B cell (primary cell): ENCODE results near the gene MCM3AP. TPM values are rescaled to one million over a fixed set of nuclear protein-coding genes. Genes with fewer than 3 reads are reported as not detected.

Experiments used
- ATAC-seq: fragments of 200-7000 bp; cut with Tn5 transposase; one replicate; pipeline ENCODE4 v1.10.0; 2021; ENCODE audit warnings: low read depth, mild to moderate bottlenecking, moderate number of reproducible peaks, moderate library complexity
- CTCF ChIA-PET: fragments of 350-600 bp; sonication (Branson Sonifier 250); formaldehyde crosslinking; loops from one replicate; lab custom pipeline; 2021; ENCODE audit warnings: antibody characterized with exemption, inconsistent platforms; lab: Charles Lee
- POLR2A ChIA-PET: fragments of 350-600 bp; sonication (Branson Sonifier 250); formaldehyde crosslinking; loops from one replicate; lab custom pipeline; 2021; ENCODE audit warnings: antibody characterized with exemption; lab: Charles Lee
- DNase-seq: peaks from one replicate; pipeline ENCODE4 v3.0.0; 2013
- H2AFZ ChIP-seq: 2 replicates; pipeline ENCODE4 v1.6.1; 2012; ENCODE audit warnings: mild to moderate bottlenecking, low read depth, low read length; ENCODE audit not compliant: insufficient read depth, poor library complexity, severe bottlenecking
- H3K27ac ChIP-seq, 2 donors: 1 replicate in 1 of 2; 2 replicates in 1 of 2; pipeline ENCODE4 v1.5.1; 2012 to 2013; ENCODE audit warnings: low read length in 2 of 2, mild to moderate bottlenecking in 2 of 2, moderate library complexity in 1 of 2
- H3K27me3 ChIP-seq, 4 experiments: fragments of 200-600 bp in 1 of 4; sonication (generic) in 1 of 4; replicated peaks in 1 of 4; 1 replicate in 2 of 4; 2 replicates in 2 of 4; pipeline versions ENCODE4 v1.6.1 to v1.7.0; 2013 to 2016; ENCODE audit warnings: low read length in 3 of 4, mild to moderate bottlenecking in 2 of 4, mixed read lengths in 1 of 4, moderate library complexity in 1 of 4; ENCODE audit not compliant: insufficient read depth in 4 of 4, control insufficient read depth in 3 of 4; ENCODE audit errors: control extremely low read depth in 1 of 4
- H3K36me3 ChIP-seq, 2 experiments: replicated peaks in 1 of 2; 1 replicate in 1 of 2; 2 replicates in 1 of 2; pipeline versions ENCODE4 v1.6.1 to v1.7.1; 2013; ENCODE audit warnings: low read length in 1 of 2; ENCODE audit not compliant: insufficient read depth in 2 of 2, control insufficient read depth in 1 of 2; ENCODE audit errors: control extremely low read depth in 1 of 2, extremely low read depth in 1 of 2
- H3K4me1 ChIP-seq, 2 donors: fragments of 200-600 bp in 1 of 2; sonication (generic) in 1 of 2; 1 replicate in 1 of 2; 2 replicates in 1 of 2; pipeline versions ENCODE4 v1.5.1 to v1.6.1; 2013 to 2017; ENCODE audit warnings: low read length in 2 of 2; ENCODE audit not compliant: control insufficient read depth in 2 of 2, insufficient read depth in 2 of 2
- H3K4me2 ChIP-seq: replicated peaks from 2 replicates; pipeline ENCODE3; 2012; ENCODE audit warnings: mild to moderate bottlenecking, low read depth, low read length; ENCODE audit not compliant: poor library complexity, severe bottlenecking
- H3K4me3 ChIP-seq, 5 experiments: fragments of 200-600 bp in 1 of 5; sonication (generic) in 1 of 5; 1 replicate in 3 of 5; 2 replicates in 2 of 5; pipeline versions ENCODE4 v1.5.1 to v1.7.0; 2011 to 2016; ENCODE audit warnings: low read length in 4 of 5, mild to moderate bottlenecking in 4 of 5, low read depth in 2 of 5, control low read depth in 1 of 5, moderate library complexity in 1 of 5; ENCODE audit not compliant: insufficient read depth in 1 of 5; ENCODE audit errors: control extremely low read depth in 1 of 5, extremely low read depth in 1 of 5
- H3K79me2 ChIP-seq: fragments of 200-600 bp; sonication (generic); one replicate; pipeline ENCODE4 v1.6.0; 2016; ENCODE audit warnings: low read length; ENCODE audit not compliant: control insufficient read depth, insufficient read depth
- H3K9ac ChIP-seq: fragments of 200-600 bp; sonication (generic); 2 replicates; pipeline ENCODE4 v1.6.1; 2017; ENCODE audit warnings: mild to moderate bottlenecking, low read length, moderate library complexity
- H3K9me3 ChIP-seq, 3 donors: one replicate each; pipeline versions ENCODE4 v1.6.1 to v1.7.1; 2013; ENCODE audit warnings: low read length in 2 of 3; ENCODE audit not compliant: control insufficient read depth in 2 of 3, insufficient read depth in 1 of 3; ENCODE audit errors: control extremely low read depth in 1 of 3
- H4K20me1 ChIP-seq: 2 replicates; pipeline ENCODE4 v1.6.0; 2012; ENCODE audit warnings: mild to moderate bottlenecking, low read length; ENCODE audit not compliant: insufficient read depth, control insufficient read depth, poor library complexity, severe bottlenecking
- H3K27ac Mint-ChIP-seq: one replicate; pipeline ENCODE4 v1.8.0; 2021; ENCODE audit warnings: mixed read lengths
- H3K27me3 Mint-ChIP-seq: one replicate; pipeline ENCODE4 v1.8.0; 2021; ENCODE audit warnings: mixed read lengths
- H3K4me1 Mint-ChIP-seq: one replicate; pipeline ENCODE4 v1.8.0; 2021; ENCODE audit warnings: mixed read lengths
- H3K4me3 Mint-ChIP-seq: one replicate; pipeline ENCODE4 v1.8.0; 2021; ENCODE audit warnings: mixed read lengths
- H3K9me3 Mint-ChIP-seq: one replicate; pipeline ENCODE4 v1.8.0; 2022; ENCODE audit warnings: mixed read lengths; ENCODE audit not compliant: insufficient read depth
- EZH2 ChIP-seq: IDR thresholded peaks from 2 replicates; pipeline ENCODE4 v1.6.1; 2012; ENCODE audit warnings: borderline replicate concordance, low read depth, mild to moderate bottlenecking, moderate library complexity, low read length; ENCODE audit not compliant: insufficient read depth, poor library complexity, severe bottlenecking
- WGBS: methylation state at CpG from one replicate; pipeline ENCODE4 v1.1.5; 2013; ENCODE audit warnings: missing lambda C conversion rate; ENCODE audit not compliant: insufficient coverage; 5-methylcytosine and 5-hydroxymethylcytosine counted together
- intact Hi-C: fragments of 100-400 bp; cut with micrococcal nuclease; formaldehyde crosslinking; loops from one replicate; pipeline ENCODE4 v1.10.0; 2022
- polyA plus RNA-seq: library from polyadenylated mRNA; depleted of rRNA; stranded (reverse); fragments of >200 nt; gene quantifications from 2 replicates; pipeline ENCODE4 v1.2.3, GENCODE V29; 2012
- total RNA-seq, 2 donors: library from RNA; stranded (reverse); fragments of 120-200 nt in 1 of 2; gene quantifications; 1 replicate in 1 of 2; 2 replicates in 1 of 2; pipeline versions ENCODE4 v1.2.3 to v1.2.4, GENCODE V29; 2013 to 2022
- TF ChIP-seq, protein P1 (sequence below): fragments of 200-600 bp; IDR thresholded peaks from one replicate; pipeline ENCODE4 v1.8.0; 2022; ENCODE audit warnings: antibody characterized with exemption, mild to moderate bottlenecking

Gene MCM3AP
- total and polyA plus RNA-seq, 2 donors (not counting 1 experiment from before 2014, with no cell fraction given), result 61.7 to 180 TPM

DNA sequence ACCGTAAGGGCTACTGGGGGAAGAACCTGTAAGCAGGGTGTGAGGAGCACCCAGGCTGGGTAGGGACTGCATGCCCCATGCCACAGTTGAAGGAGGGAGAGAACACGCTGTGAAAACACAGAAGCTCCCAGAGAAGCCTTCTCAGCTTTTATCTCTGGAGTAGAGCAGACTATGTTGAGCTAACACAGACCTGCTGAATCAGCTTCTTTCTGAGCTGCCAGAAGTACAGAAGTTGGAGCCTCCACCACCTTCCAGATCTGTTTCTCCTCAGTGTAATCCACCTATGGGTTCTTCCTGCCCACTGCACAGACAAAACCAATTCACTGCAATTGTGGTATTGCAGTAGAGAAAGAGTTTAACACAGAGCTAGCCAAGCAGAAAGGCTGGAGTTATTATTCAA lies 6.2 kb upstream of the MCM3AP start:
- POLR2A ChIA-PET, result no interaction called here
- DNase-seq (no peak), ATAC-seq (no peak)
- H3K27ac ChIP-seq, result no peak overlapping the region
- peaks cover 16 to 23% of the 10 kb centered on the region in 2 donors for H3K4me1 ChIP-seq
- H3K4me2 ChIP-seq, result no peak overlapping the region
- H2AFZ ChIP-seq, result no peak overlapping the region
- WGBS, result 94% methylated on average over 2 of the region's 2 CpGs
- Mint-ChIP-seq H3K27ac (no peak overlapping the region), H3K27me3 (no peaks in the 10 kb centered on the region), H3K4me1 (peaks cover 22% of the 10 kb centered on the region), H3K4me3 (no peak overlapping the region), H3K9me3 (no peaks in the 10 kb centered on the region)
- peaks cover 2% of the 10 kb centered on the region for H3K79me2 ChIP-seq
- H4K20me1 ChIP-seq, result no peaks in the 10 kb centered on the region
- intact Hi-C loops, result no loop called here
- CTCF ChIA-PET, result no interaction called here
- H3K9ac ChIP-seq, result no peak overlapping the region
- TF ChIP-seq, protein P1, sequence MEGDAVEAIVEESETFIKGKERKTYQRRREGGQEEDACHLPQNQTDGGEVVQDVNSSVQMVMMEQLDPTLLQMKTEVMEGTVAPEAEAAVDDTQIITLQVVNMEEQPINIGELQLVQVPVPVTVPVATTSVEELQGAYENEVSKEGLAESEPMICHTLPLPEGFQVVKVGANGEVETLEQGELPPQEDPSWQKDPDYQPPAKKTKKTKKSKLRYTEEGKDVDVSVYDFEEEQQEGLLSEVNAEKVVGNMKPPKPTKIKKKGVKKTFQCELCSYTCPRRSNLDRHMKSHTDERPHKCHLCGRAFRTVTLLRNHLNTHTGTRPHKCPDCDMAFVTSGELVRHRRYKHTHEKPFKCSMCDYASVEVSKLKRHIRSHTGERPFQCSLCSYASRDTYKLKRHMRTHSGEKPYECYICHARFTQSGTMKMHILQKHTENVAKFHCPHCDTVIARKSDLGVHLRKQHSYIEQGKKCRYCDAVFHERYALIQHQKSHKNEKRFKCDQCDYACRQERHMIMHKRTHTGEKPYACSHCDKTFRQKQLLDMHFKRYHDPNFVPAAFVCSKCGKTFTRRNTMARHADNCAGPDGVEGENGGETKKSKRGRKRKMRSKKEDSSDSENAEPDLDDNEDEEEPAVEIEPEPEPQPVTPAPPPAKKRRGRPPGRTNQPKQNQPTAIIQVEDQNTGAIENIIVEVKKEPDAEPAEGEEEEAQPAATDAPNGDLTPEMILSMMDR, result no peak
- no peak for TF ChIP-seq EZH2
- H3K27me3 ChIP-seq, result no peaks in the 10 kb centered on the region
- peaks cover 2 to 12% of the 10 kb centered on the region in 2 experiments for H3K36me3 ChIP-seq
- H3K9me3 ChIP-seq, result peaks cover 0 to 12% (median 3%) of the 10 kb centered on the region in 3 donors
- H3K4me3 ChIP-seq, result no peak overlapping the region

GRCh38 chr21:46289655-46290179 lies 4.3 kb upstream of the MCM3AP start:
- Mint-ChIP-seq H3K4me1 (peaks cover 28% of the 10 kb centered on the region), H3K27ac (peak overlapping the region; percentile 29), H3K4me3 (no peak overlapping the region), H3K9me3 (no peaks in the 10 kb centered on the region), H3K27me3 (no peaks in the 10 kb centered on the region)
- H3K79me2 ChIP-seq, result peaks cover 11% of the 10 kb centered on the region
- 73% methylated on average over 6 of the region's 6 CpGs for WGBS
- no peak overlapping the region for H2AFZ ChIP-seq
- no peaks in the 10 kb centered on the region for H3K27me3 ChIP-seq
- H3K4me2 ChIP-seq, result no peak overlapping the region
- H3K4me3 ChIP-seq, result no peak overlapping the region
- no peak overlapping the region for H3K9ac ChIP-seq
- ATAC-seq, result no peak
- ChIA-PET POLR2A (no interaction called here), CTCF (interaction anchor here (0.7 kb wide), 1 partner anchor 11 kb away, joined by 4 read pairs; no protein-coding TSS in a partner anchor)
- TF ChIP-seq, protein P1, result no peak
- TF ChIP-seq EZH2, result no peak
- no peak for DNase-seq
- H3K9me3 ChIP-seq, result peaks cover 0 to 9% (median 3%) of the 10 kb centered on the region in 3 donors
- H3K4me1 ChIP-seq, result peaks cover 15 to 28% of the 10 kb centered on the region in 2 donors
- peaks cover 6% of the 10 kb centered on the region for H4K20me1 ChIP-seq
- H3K36me3 ChIP-seq, result peaks cover 2 to 12% of the 10 kb centered on the region in 2 experiments
- intact Hi-C loops, result no loop called here
- no peak overlapping the region for H3K27ac ChIP-seq
